Upper lobe of right lung (tissue), 1 donor: ENCODE results near the gene VTCN1. TPM values are rescaled to one million over a fixed set of nuclear protein-coding genes. Genes with fewer than 3 reads are reported as not detected.

Experiments
- ATAC-seq: fragments of 200-7000 bp; cut with Tn5 transposase; one replicate; pipeline ENCODE4 v1.9.1; 2020; ENCODE audit warnings: mild to moderate bottlenecking, moderate library complexity
- DNase-seq: peaks from one replicate; pipeline ENCODE4 v3.0.0-alpha.2; 2020
- H3K27ac ChIP-seq: fragments of 200-600 bp; one replicate; pipeline ENCODE4 v1.8.0; 2022
- H3K27me3 ChIP-seq: fragments of 200-600 bp; one replicate; pipeline ENCODE4 v1.8.0; 2022; ENCODE audit warnings: mild to moderate bottlenecking
- H3K36me3 ChIP-seq: fragments of 200-600 bp; one replicate; pipeline ENCODE4 v1.8.0; 2022
- H3K4me1 ChIP-seq: fragments of 200-600 bp; one replicate; pipeline ENCODE4 v1.8.0; 2022
- H3K4me3 ChIP-seq: fragments of 200-600 bp; one replicate; pipeline ENCODE4 v1.8.0; 2022; ENCODE audit warnings: mild to moderate bottlenecking
- H3K9me3 ChIP-seq: fragments of 200-600 bp; one replicate; pipeline ENCODE4 v1.8.0; 2022
- intact Hi-C: fragments of 100-400 bp; cut with DNase I; formaldehyde crosslinking; loops from one replicate; pipeline ENCODE4 v1.11.0; 2022
- total RNA-seq: library from RNA; stranded (reverse); fragmentation: NEBNext Ultra II Directional; extraction: Animal tissue kit (Norgen Biotek cat#: 25700); gene quantifications from one replicate; pipeline ENCODE4 v1.2.1, GENCODE V29; 2021
- TF ChIP-seq, protein P1 (sequence below): fragments of 200-600 bp; IDR thresholded peaks from one replicate; pipeline ENCODE4 v1.8.0; 2022; ENCODE audit warnings: antibody characterized with exemption
- donor health status: DM: no; HTN: yes; CAD: no; lungs with severe emphysema.

VTCN1 gene
- total RNA-seq, 1 donor from 2014 or later = not detected

DNA sequence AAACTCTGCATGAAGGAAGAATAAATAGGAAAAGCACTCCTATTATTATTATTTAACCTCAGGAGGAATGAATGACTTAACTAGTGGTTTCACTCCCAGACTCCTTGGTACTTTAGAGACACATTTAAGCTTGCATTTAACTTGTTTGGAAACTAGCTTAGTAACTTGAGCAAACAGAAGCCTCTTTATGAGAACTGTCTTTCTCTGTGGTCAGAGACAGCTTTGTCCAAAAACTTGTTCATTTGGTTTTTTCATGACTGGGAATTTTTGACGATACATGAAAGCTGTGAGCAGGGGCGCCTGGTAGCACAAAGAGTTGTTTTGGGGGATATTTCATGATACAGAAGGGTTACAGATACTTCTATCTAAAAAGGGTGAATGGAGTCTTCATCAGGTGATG is 33.6 kb upstream of the VTCN1 start:
- no peak overlapping the region for H3K27ac ChIP-seq
- H3K9me3 ChIP-seq = no peaks in the 10 kb centered on the region
- H3K4me3 ChIP-seq = no peak overlapping the region
- H3K27me3 ChIP-seq = no peaks in the 10 kb centered on the region
- ATAC-seq (no peak), DNase-seq (no peak)
- peaks cover 4% of the 10 kb centered on the region for H3K4me1 ChIP-seq
- no peaks in the 10 kb centered on the region for H3K36me3 ChIP-seq
- TF ChIP-seq, protein P1, sequence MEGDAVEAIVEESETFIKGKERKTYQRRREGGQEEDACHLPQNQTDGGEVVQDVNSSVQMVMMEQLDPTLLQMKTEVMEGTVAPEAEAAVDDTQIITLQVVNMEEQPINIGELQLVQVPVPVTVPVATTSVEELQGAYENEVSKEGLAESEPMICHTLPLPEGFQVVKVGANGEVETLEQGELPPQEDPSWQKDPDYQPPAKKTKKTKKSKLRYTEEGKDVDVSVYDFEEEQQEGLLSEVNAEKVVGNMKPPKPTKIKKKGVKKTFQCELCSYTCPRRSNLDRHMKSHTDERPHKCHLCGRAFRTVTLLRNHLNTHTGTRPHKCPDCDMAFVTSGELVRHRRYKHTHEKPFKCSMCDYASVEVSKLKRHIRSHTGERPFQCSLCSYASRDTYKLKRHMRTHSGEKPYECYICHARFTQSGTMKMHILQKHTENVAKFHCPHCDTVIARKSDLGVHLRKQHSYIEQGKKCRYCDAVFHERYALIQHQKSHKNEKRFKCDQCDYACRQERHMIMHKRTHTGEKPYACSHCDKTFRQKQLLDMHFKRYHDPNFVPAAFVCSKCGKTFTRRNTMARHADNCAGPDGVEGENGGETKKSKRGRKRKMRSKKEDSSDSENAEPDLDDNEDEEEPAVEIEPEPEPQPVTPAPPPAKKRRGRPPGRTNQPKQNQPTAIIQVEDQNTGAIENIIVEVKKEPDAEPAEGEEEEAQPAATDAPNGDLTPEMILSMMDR = no peak
- intact Hi-C loops = no loop called here

DNA sequence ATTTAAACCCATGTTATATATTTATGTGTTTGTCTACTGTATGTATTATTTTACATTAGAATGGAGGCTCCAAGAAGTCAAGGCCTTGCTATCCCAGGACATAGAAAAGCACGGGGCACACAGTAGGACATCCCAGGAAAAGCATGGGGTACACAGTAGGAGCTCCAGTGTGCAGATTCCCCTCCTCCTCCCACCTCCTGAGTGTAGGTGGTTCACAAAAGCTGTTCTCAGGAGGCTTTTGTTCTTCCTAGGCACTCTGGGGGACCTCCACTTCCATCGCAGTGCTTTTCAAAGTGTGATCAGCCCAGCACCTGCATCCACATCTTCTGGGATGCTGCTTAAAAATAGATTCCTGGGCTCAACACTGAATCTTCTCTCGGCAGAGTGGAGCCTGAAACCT is 30.8 kb upstream of the VTCN1 start:
- TF ChIP-seq, protein P1 = no peak
- H3K27me3 ChIP-seq = no peaks in the 10 kb centered on the region
- no peak overlapping the region for H3K4me3 ChIP-seq
- intact Hi-C loops = no loop called here
- H3K9me3 ChIP-seq = no peaks in the 10 kb centered on the region
- no peak overlapping the region for H3K27ac ChIP-seq
- ATAC-seq (no peak), DNase-seq (no peak)
- peaks cover 9% of the 10 kb centered on the region for H3K4me1 ChIP-seq
- no peaks in the 10 kb centered on the region for H3K36me3 ChIP-seq

DNA sequence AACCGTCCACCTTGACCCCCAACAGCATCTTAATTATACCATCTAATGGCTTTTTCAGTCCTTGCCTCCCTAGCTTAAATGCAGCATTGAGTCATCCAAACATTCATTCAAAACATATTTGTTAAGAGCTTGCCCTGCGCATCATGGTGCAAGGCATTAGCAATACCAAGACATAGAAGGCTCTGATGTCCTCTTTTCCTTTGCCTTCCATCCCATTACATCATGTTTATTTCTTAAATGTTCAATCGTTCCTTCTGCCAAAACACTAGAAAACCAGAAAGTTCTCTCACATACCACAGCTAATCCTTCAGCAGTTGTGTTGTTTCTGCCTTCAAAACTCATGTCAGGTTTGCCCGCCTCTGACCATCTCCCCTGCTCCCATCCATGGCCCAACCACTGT is 29.8 kb upstream of the VTCN1 start:
- peaks cover 9% of the 10 kb centered on the region for H3K4me1 ChIP-seq
- H3K9me3 ChIP-seq = no peaks in the 10 kb centered on the region
- intact Hi-C loops = no loop called here
- no peak for ATAC-seq
- TF ChIP-seq, protein P1 = no peak
- H3K4me3 ChIP-seq = no peak overlapping the region
- DNase-seq = no peak
- no peaks in the 10 kb centered on the region for H3K27me3 ChIP-seq
- H3K27ac ChIP-seq = no peak overlapping the region
- H3K36me3 ChIP-seq = no peaks in the 10 kb centered on the region

DNA sequence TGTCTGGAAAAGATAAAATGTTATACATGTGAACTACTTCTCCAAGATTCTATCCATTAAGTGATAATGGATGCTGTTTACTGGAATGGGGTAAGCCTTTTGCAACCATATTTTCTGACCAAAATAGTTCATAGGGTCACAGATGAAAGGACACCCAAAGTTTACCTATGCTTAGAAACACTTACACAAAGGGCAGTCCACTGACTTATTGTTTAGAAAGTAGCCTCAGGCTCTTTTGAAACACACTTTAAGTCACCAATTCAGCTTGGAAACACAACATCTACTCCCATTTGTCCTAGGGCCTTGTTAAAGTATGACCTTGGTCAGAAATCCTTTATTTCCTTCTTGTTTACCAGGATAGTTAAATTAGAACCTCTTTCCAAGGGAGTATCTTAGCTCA is 28.7 kb upstream of the VTCN1 start:
- H3K9me3 ChIP-seq = no peaks in the 10 kb centered on the region
- TF ChIP-seq, protein P1 = no peak
- H3K4me3 ChIP-seq = no peak overlapping the region
- ATAC-seq = no peak
- H3K4me1 ChIP-seq = peaks cover 5% of the 10 kb centered on the region
- DNase-seq = no peak
- H3K27ac ChIP-seq = no peak overlapping the region
- H3K36me3 ChIP-seq = no peaks in the 10 kb centered on the region
- no peaks in the 10 kb centered on the region for H3K27me3 ChIP-seq
- intact Hi-C loops = no loop called here

DNA sequence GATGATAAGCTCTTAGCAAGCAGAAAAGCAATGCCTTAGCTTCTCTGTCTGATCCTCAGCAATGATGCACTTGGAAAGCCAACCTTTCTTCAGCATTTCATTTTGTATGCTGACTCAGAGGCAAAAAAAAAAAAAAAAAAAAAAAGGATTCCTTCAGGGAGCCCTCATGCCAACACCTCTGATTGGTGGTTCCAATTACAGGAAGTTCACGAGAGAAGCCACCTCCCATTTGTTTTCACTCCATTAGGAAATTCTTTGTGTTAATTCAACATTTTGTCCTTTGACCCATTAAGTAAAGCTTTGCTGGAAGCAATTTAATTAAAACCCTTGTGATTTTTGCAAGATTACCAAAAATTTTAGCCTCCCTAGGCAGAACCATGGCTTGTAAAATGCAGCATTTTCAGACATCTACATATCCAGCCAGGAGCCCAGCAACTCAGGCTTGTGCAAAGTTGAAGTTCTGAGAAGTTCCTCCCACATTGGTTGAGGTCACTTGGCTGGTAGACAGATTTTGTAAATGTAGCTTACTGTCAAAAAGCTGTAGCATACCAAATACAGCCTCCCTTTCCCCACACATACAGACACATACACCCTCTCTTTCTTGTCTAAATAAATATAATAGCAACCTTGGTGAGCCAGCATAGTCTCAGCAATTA is 27.1 kb upstream of the VTCN1 start:
- DNase-seq (no peak), ATAC-seq (peak; percentile 63)
- Histone ChIP-seq H3K36me3 (no peaks in the 10 kb centered on the region), H3K9me3 (no peaks in the 10 kb centered on the region), H3K4me3 (no peak overlapping the region), H3K27me3 (no peaks in the 10 kb centered on the region), H3K4me1 (peaks cover 5% of the 10 kb centered on the region), H3K27ac (no peak overlapping the region)
- TF ChIP-seq, protein P1 = no peak
- intact Hi-C loops = no loop called here
